Smooth muscle cell (in vitro differentiated cells): ENCODE measurements around the gene FOXE3. TPM values are rescaled to one million over a fixed set of nuclear protein-coding genes. Genes with fewer than 3 reads are reported as not detected.

Experiments
- DNase-seq: peaks from one replicate; lab custom pipeline; 2025; ENCODE audit not compliant: unreplicated experiment; lab: John Stamatoyannopoulos, UW
- H2AFZ ChIP-seq: fragments of 200-600 bp; sonication (generic); 2 replicates; pipeline ENCODE4 v1.6.0; 2016; ENCODE audit warnings: antibody characterized with exemption, low read depth, mild to moderate bottlenecking
- H3F3A ChIP-seq: fragments of 200-600 bp; sonication (generic); 2 replicates; pipeline ENCODE4 v1.6.0; 2017; ENCODE audit warnings: antibody characterized with exemption, low read depth
- H3K27ac ChIP-seq: fragments of 200-600 bp; sonication (generic); 2 replicates; pipeline ENCODE4 v1.5.1; 2016; ENCODE audit warnings: low read depth, mild to moderate bottlenecking
- H3K27me3 ChIP-seq: fragments of 200-600 bp; sonication (generic); 2 replicates; pipeline ENCODE4 v1.6.1; 2016; ENCODE audit warnings: low read depth, mild to moderate bottlenecking
- H3K36me3 ChIP-seq: fragments of 200-600 bp; sonication (generic); 2 replicates; pipeline ENCODE4 v1.5.1; 2016; ENCODE audit warnings: low read depth
- H3K4me1 ChIP-seq: fragments of 200-600 bp; sonication (generic); 2 replicates; pipeline ENCODE4 v1.5.1; 2016; ENCODE audit warnings: low read depth
- H3K4me2 ChIP-seq: fragments of 200-600 bp; sonication (generic); 2 replicates; pipeline ENCODE4 v1.6.0; 2016; ENCODE audit warnings: mild to moderate bottlenecking
- H3K4me3 ChIP-seq: fragments of 200-600 bp; sonication (generic); 2 replicates; pipeline ENCODE4 v1.5.1; 2016; ENCODE audit warnings: mild to moderate bottlenecking
- H3K79me2 ChIP-seq: fragments of 200-600 bp; sonication (generic); 2 replicates; pipeline ENCODE4 v1.6.0; 2016; ENCODE audit warnings: low read depth, mild to moderate bottlenecking
- H3K9ac ChIP-seq: fragments of 200-600 bp; sonication (generic); 2 replicates; pipeline ENCODE4 v1.6.0; 2016; ENCODE audit warnings: low read depth
- H3K9me3 ChIP-seq: fragments of 200-600 bp; sonication (generic); replicated peaks from 2 replicates; pipeline ENCODE4 v1.5.1; 2016; ENCODE audit warnings: low read depth
- H4K20me1 ChIP-seq: fragments of 200-600 bp; sonication (generic); 2 replicates; pipeline ENCODE4 v1.6.0; 2016; ENCODE audit warnings: low read depth
- CTCF ChIP-seq: fragments of 200-600 bp; sonication (generic); IDR thresholded peaks from 2 replicates; pipeline ENCODE4 v1.5.1; 2017; ENCODE audit warnings: borderline replicate concordance, mild to moderate bottlenecking, antibody characterized with exemption; ENCODE audit not compliant: insufficient read depth, poor library complexity, severe bottlenecking
- WGBS: methylation state at CpG from one replicate; pipeline ENCODE4 v1.1.7; 2016; ENCODE audit warnings: low lambda C conversion rate; 5-methylcytosine and 5-hydroxymethylcytosine counted together
- polyA plus RNA-seq: library from polyadenylated mRNA; unstranded; fragments of >200 nt; fragmentation: Nextera tagmentation; extraction: Ambion mirVana; gene quantifications from 2 replicates; pipeline ENCODE4 v1.2.1, GENCODE V29; 2016
- total RNA-seq: library from RNA; depleted of rRNA; stranded (reverse); fragments of >200 nt; gene quantifications from 2 replicates; pipeline ENCODE4 v1.2.3, GENCODE V29; 2014

The FOXE3 gene
- total and polyA plus RNA-seq, 2 experiments from 2014 or later: not detected

- no peaks in the 10 kb centered on the region for H3K9me3 ChIP-seq
- TF ChIP-seq CTCF: no peak
- H2AFZ ChIP-seq: no peak overlapping the region
- no peak overlapping the region for H3K9ac ChIP-seq
- no peaks in the 10 kb centered on the region for H3K36me3 ChIP-seq
- H3K27ac ChIP-seq: no peak overlapping the region
- no peaks in the 10 kb centered on the region for H4K20me1 ChIP-seq
- H3K4me3 ChIP-seq: peak overlapping the region; percentile 23
- peaks cover 98% of the 10 kb centered on the region for H3K27me3 ChIP-seq
- 24% methylated on average over 20 of the region's 20 CpGs for WGBS
- no peaks in the 10 kb centered on the region for H3K79me2 ChIP-seq
- no peaks in the 10 kb centered on the region for H3F3A ChIP-seq
- DNase-seq: no peak
- peaks cover 20% of the 10 kb centered on the region for H3K4me1 ChIP-seq
- no peak overlapping the region for H3K4me2 ChIP-seq
These were observed 23.9 kb downstream of the FOXE3 start for GRCh38 chr1:47439819-47440598.

- no peaks in the 10 kb centered on the region for H3K36me3 ChIP-seq
- no peak overlapping the region for H3K4me3 ChIP-seq
- H3K4me1 ChIP-seq: peaks cover 23% of the 10 kb centered on the region
- H2AFZ ChIP-seq: no peak overlapping the region
- no peak overlapping the region for H3K9ac ChIP-seq
- H4K20me1 ChIP-seq: no peaks in the 10 kb centered on the region
- no peaks in the 10 kb centered on the region for H3F3A ChIP-seq
- H3K27me3 ChIP-seq: peaks cover 98% of the 10 kb centered on the region
- TF ChIP-seq CTCF: no peak
- 20% methylated on average over 5 of the region's 5 CpGs for WGBS
- H3K9me3 ChIP-seq: no peaks in the 10 kb centered on the region
- DNase-seq: no peak
- no peak overlapping the region for H3K27ac ChIP-seq
- no peak overlapping the region for H3K4me2 ChIP-seq
- H3K79me2 ChIP-seq: no peaks in the 10 kb centered on the region
These were observed 24.6 kb downstream of the FOXE3 start for GRCh38 chr1:47440599-47441081.

GRCh38 chr1:47441450-47442106, 25.5 kb downstream of the FOXE3 start:
- Histone ChIP-seq H2AFZ (no peak overlapping the region), H3K79me2 (no peaks in the 10 kb centered on the region), H4K20me1 (no peaks in the 10 kb centered on the region), H3K9ac (no peak overlapping the region), H3K9me3 (no peaks in the 10 kb centered on the region), H3K27me3 (peaks cover 98% of the 10 kb centered on the region), H3K4me2 (no peak overlapping the region), H3K27ac (no peak overlapping the region), H3K4me1 (peaks cover 23% of the 10 kb centered on the region), H3K4me3 (no peak overlapping the region), H3F3A (no peaks in the 10 kb centered on the region), H3K36me3 (no peaks in the 10 kb centered on the region)
- no peak for DNase-seq
- TF ChIP-seq CTCF: no peak
- 28% methylated on average over 3 of the region's 3 CpGs for WGBS

GRCh38 chr1:47442202-47442601, 26.1 kb downstream of the FOXE3 start:
- no peaks in the 10 kb centered on the region for H3K36me3 ChIP-seq
- no peak for TF ChIP-seq CTCF
- H4K20me1 ChIP-seq: no peaks in the 10 kb centered on the region
- H3K9ac ChIP-seq: no peak overlapping the region
- H3K4me3 ChIP-seq: no peak overlapping the region
- no peaks in the 10 kb centered on the region for H3K9me3 ChIP-seq
- H3F3A ChIP-seq: no peaks in the 10 kb centered on the region
- H3K4me2 ChIP-seq: no peak overlapping the region
- H3K27me3 ChIP-seq: peaks cover 98% of the 10 kb centered on the region
- no peak overlapping the region for H3K27ac ChIP-seq
- 64% methylated on average over 4 of the region's 4 CpGs for WGBS
- H2AFZ ChIP-seq: no peak overlapping the region
- H3K79me2 ChIP-seq: no peaks in the 10 kb centered on the region
- H3K4me1 ChIP-seq: peaks cover 17% of the 10 kb centered on the region
- no peak for DNase-seq
